GM19023 (cell line): ENCODE measurements around the gene CHCHD6.

ENCODE experiments used
- ATAC-seq: cut with Tn5 transposase; IDR thresholded peaks from one replicate; pipeline ENCODE4 v1.9.1; 2021; ENCODE audit warnings: mild to moderate bottlenecking, moderate library complexity; ENCODE audit not compliant: unreplicated experiment

Gene CHCHD6

DNA sequence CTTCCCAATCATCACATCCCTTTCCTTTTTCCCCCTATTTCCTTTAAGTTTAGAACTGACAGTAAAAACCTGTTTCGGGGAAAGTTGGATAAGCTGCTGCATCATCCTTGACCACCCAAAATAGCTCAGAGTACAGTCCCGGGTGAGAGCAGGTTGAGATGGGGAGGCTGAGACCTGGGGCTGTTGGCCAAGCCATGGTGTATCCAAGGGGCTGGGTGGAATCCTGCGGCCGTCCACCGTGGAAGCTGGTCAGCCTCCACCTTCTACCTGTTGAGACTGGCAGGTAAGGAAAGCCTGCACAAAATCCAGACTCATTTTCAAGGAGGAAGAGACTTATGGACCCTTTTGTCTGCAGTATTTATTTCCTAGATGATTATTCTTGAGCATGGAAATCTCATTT lies 150.6 kb downstream of the CHCHD6 start:
- no peak for ATAC-seq

DNA sequence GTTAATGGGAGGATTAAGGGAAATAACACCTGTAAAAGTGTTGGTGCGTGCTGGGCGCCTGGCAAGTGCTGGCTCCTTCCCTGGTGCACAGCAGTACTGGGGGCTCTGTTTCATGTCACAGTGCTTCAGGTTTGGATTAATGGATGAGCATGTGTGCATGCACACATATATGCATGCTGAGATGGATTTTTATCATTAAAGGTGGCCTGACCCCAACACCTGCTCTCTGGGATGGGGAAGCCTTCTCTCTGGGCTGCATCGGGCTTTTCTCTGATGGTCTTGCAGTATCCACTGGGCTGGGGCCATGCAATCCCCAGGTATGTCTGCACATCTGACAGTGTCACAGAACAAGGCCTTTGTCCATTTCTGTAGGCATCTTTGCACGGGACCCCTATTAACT lies 151.3 kb downstream of the CHCHD6 start:
- no peak for ATAC-seq

DNA sequence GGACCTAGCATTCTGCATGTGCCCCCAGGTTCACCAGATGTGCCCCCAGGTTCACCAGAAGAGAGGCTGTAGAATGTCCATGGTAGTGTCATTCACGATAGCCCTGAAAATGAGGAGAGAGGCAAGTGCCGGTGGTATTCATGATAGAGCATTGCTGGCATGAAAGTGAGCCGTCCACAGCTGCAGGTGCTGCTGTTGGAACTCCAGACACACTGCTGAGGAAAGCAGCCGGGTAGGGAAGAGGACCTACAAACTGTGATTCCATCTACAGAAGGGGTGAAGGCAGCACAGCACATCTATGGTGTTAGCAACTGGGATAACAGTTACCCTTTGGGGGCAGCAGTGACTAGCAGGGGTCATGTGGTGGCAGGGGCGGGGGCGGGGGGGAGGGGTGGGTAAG lies 153.9 kb downstream of the CHCHD6 start:
- ATAC-seq: no peak

DNA sequence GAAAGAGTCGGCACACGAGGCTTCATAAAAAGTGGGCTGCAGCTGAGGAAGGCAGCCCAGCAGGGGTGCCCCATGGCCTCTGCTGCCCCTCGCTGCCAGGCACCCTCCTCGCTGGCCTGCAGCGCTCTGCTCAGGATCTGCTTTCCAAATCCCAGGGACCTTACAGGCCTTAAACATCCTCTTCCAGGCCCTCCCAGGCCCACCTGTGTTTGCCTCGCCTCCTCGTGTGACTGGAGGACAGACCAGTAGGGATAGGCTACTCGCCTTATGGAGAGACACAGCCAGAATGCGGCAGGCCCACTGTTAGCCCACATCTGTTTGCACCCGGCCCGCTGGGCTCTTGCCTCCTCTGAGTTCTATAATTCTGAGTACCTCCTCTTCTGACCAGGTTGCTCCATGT lies 154.4 kb downstream of the CHCHD6 start:
- ATAC-seq: no peak

DNA sequence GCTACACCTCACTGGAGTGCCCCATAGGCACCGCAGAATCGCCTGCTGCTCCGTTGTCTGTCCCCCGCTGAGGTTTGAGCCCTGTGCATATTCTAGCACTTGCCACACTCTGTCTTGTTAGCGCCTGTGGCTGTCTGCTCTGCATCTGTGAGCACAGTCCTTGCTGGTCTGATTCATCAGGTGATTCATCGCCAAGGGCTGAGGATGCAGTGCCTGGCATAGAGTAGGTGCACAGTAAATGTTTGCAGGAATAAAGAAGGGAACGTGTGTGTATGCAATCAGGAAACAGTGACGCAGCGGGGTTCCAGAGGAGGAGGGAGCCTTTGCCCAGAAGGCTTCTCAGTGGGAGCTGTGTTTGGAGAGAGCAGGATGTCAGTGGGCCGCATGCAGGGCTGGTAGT lies 154.8 kb downstream of the CHCHD6 start:
- no peak for ATAC-seq

DNA sequence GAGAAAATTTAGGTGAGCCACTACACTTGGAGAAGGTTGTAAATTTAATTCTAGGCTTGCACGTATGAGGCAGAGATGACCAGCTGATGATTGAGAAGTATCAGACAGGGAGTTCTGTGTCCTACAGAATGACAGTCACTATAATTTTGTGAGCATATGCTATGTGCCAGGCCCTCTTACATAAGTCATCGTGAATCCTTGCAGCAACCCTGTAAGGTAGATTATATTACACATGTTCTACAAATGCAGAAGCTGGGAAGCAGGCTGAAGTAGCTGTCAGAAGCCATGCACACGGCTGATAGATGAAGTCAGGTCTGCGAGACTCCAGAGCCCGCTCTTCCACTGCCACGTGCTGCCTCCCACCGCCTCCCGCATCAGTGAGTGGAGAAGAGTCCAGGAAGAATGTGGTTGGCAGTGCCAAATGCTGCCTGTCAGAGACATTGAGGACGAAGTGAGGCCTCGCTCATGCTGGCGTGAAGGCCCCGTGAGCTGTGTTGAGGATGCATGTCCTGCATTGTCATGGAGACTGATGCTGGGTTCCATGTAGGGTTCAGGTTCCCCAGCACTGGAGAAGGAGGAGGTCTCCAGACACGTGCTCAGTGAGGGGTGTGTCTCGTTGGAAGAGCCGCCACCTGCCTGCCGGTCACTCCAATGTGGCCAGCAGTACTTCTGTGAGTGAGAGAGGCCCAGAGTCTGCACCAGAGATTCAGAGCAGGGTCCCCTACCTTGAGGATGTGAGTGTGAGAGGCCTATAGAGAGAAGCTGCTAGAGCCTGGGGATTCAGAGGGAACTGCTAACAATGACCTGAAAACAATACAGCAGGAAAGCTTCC lies 155.6 kb downstream of the CHCHD6 start:
- ATAC-seq: no peak

DNA sequence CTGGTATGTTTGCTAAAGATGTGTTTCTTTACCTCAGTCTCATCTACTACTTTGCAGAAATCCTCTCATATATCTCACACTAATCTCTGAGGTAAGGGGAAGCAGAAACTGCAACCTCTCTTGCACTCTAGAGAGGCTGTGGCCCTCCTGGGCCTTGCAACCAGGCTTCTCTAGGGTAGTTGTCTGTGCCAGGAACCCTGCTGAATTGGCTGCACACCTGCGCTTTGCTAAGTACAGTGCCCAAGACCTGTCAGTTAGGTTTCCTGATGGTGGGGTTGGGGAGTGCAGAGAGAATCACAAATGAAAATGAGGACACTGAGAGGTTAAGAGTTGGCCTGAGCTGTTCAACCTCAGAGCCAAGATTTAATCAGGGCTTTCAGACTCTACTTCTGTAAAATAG lies 161.7 kb downstream of the CHCHD6 start:
- ATAC-seq: no peak

DNA sequence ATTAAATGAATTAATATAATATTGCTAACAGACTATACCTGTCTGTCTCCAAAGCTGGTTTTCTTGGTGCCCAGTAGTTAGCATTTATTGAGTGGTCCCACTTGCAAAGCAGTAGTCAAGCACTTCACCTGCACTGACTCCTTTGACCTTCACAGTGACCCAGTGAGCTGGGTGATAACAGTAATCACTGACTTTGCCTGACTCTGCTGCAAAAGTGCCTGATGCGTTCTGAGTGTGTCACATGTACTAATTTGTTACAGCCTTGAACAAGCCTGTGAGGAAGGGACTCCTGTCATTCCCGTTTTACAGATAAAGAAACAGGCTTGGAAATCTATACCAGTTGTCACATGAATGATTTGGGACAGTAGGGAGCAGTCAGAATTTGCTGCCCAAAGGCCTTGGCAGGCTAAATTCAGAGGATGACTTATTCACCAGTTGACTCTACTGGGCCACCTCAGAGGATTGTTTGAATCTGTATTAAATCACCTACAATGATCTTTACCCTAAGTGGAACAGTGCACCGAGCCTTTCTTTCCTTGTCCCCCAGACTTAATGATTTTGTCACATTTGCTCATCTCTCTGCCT lies 162.2 kb downstream of the CHCHD6 start:
- no peak for ATAC-seq

DNA sequence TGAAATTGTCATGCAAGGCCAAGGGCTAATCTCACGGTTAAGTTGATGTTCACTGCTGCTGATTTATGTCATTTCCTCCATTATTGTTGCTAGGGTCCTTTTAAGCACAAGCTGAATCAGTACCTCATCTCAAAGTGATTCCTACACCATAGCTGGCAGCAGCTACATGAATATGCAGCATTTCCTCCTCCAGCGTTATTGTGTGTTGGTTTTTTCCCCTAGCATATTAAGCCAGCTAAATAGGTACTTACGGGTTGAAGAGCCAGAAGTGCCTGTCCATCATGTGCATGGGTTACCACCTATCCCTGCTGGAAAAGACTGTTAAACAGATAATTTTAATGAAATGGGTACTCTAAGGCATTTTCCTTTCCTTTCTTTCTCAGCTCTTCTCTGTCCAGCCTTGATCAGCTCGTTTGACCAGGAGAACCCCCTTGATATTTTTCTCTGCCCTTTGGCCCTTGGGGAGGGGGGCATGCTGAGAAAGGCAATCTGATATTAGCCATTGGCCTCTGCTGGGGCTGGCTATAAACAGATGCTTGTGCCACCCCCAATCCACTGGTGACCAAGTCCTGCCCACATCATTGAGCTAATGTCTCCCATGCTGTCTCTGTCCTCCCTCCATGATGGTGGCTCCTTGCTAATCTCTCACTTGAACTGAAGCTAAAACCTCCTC lies 163.3 kb downstream of the CHCHD6 start:
- ATAC-seq: no peak

DNA sequence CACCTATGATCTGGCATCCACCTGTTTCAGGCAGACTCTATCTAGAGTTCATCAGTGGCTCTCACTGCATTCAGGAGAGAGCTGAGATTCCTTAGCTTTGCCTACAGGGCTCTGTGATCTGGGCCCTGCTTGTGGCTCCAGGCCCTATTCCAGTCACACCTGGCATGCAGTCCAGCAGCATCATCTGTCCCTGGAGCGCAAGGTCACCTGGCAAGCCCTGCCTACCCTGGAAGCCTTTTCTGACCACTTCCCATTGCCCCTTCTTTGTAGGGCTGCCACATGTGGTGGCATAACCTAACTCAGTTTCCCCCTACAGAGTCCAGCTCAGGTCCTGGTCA lies 163.8 kb downstream of the CHCHD6 start:
- no peak for ATAC-seq

DNA sequence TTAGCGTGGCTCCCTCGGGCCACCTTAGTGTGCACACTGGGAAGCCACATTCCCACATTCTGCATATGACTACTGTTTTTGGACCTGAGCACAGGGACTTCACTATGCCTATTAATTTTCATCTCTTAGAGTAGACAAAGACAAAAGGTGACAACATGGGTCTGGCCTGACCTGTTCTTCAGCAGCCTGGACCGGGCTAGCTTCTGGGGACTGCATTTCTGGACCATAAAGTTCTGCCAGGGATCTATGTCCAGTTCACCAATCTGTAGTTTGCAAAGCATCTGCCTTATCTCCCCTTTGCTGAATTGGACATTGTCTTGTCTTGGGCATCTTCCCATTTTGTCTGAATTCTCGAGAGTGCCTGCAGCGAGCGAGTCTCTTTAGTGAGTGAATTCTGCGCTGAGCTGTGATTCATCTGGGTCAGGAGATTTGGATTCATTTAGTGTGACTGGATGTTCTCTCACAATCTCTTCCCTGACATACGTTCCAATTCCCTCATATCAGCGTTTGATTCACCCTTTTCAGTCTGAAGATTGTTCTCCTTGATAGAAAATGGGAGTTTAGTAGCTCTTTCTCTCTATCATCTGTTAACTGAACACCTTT lies 166.7 kb downstream of the CHCHD6 start:
- no peak for ATAC-seq

DNA sequence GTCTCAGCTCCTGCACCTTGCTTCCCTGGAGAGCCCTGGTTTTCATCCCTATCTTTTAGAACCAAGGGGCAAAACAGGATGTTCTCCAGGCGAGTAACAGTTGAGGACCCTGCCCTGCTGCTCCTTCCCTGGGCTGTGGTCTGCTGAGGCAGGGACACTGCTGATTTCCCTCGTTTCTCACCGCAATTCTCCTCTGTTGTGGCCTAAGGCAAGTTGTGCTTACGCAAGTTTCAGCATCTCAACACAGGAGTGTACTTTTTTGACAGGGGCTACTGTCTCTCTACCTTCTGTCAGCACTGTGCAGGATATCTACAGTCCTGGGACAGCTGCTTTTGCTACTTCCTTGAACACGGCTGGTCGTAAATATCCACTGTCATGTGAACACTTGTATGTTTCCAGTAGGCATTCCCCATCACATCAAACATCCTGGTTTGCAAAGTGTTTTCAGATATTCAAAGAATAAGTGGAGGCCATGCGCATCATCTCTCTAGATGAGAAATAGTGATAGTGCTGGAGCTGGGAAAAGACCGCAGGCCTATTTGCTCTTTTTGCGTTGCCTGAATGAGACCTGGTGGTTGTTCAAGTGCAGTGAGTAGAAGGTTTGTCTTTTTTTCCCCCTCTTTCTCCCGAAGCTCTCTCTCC lies 168.8 kb downstream of the CHCHD6 start:
- ATAC-seq: no peak

DNA sequence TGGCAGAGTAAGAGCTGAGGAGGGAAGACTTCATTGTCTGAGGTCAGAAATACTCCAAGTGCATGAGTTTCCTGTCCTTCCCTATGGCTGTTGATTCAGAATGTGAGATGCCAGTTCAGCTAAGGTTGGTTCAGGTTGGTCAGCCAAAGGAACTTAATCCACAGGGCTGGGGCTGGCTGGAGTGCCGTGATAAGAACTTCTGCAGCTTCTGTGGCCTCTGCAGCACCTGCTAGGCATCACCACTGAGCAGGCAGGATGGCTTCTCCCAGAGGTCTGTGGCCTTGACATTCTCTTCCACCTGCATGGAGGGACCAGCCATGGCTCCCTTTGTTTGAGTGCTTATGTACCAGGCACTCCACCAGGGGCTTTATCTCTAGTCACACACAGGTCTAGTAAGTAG lies 169.4 kb downstream of the CHCHD6 start:
- ATAC-seq: no peak

DNA sequence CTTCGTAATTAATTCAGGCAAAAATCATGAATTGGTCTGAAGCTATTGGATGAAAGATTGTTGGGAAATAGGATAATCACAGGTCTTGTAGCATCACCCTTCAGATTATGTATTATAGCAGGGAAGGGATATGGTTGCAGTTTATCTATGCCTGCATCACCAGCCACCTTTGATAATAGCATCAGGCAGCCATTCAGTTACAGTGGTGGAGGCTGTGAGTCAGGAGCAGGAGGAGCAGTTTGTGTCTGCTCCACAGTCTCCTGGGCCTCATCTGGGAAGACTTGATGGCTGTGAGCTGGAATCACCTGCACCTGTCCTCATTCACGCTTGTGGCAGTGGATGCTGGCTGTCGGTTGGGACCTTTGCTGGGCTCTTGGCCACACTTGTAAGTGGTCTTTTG lies 174.6 kb downstream of the CHCHD6 start:
- ATAC-seq: no peak

DNA sequence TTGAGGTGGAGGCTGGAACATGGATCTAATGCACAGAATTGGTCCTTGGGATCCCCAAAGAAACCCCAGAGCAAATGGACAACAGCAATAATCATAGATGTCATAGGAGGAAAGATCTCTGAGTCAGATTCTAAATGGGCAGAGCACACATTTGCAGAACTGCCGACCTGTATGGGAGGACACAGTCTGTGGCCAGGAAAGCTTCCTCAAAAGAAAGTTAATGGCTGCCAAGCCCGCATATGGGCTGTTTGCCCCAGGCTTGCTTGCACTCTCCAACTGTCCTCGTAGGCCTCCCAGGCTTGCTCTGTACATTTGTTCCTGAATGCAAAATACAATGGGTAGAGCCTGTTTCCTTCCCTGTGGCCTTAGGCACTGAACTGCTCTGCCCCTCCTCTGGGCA lies 176.9 kb downstream of the CHCHD6 start:
- ATAC-seq: no peak

DNA sequence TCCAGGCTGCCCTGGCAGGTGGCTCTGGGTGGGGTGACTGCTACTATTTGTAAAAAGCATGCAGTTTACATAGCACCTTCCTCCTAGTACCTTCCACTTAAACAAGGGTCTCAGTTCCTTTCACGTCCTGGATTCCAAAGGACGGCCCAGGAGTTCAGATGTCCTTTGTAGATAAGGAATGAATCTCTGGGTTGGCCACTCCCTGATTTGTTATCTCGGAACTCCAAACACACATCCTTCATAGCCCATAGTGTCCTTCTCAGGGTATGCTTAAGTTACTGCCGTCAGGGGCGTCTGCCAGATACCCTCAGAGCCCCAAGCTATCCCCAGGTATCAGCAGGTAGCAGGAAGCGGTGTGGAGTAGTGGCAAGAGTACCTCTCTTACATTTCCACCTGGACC lies 177.8 kb downstream of the CHCHD6 start:
- no peak for ATAC-seq

DNA sequence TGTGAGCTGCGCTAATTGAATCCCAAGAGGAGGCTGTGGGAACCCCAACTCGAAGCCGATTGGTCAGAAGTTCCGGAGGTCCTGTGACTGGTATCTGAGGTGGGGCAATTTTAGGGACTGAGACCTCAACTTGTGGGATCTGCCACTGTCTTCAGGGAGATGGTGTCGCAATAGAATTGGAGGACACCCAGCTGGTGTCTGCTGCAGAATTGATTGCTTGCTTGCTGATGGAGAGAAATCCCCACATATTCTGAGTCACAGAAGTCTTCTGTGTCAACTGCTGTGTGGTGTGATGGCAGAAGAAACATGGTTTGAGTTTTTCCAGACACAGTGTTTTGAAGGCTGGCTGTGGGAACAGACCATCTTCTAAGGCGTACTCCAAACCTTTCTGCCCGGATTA lies 179.2 kb downstream of the CHCHD6 start:
- no peak for ATAC-seq

DNA sequence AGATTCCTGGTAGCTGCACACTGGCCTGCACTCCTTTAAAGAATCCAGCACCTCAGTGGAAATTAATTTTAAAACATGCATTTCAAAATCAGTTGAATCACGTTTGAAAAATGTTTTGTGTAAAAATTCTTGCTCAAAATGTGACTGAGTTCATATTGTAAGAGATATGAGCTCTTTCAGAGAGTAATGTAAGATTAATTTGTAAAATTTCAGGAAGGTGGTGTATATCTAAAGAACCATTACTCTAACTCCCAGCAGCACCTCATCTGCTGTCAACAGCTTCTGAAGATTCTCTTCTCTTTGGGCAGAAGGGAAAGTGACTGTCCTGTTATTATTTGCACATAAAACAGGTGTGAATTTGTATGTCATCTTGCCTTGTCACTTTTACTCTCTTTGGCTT lies 181.4 kb downstream of the CHCHD6 start:
- ATAC-seq: no peak

DNA sequence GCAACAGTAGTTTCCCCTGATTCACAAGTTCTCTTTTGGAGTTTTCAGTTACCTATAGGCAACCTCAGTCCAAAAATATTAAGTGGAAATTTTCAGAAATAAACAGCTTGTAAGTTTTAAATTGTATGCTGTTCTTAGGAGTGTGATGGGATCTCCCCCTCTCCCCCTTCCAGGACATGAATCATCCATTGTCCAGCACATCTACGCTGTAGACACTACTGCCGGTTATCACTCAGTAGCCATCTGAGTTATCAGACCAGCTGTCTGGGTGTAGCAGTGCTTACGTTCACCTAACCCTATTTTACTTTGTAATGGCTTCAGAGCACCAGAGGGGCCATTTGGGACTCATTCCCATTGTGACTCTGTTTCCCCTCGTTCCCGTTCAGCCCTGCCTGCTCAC lies 182.2 kb downstream of the CHCHD6 start:
- no peak for ATAC-seq

DNA sequence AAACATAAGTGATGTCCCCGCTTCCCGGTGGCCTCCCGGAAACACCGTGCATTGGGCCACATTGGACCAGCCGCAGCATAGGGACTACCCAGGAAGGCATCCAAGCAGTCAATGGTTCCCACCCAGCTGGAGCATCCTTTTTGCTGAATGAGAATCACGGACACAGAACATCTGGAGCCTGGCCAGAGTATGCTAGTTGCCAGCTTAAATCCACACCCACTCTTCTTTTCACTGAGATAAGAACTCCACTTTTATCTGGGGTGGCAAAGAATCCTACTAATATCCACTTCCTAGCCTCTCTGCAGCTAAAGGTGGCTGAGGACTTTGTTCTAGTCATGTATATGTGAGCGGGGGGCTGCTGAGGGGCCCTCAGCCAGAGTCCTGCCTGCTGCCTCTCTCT lies 183.6 kb downstream of the CHCHD6 start:
- no peak for ATAC-seq

DNA sequence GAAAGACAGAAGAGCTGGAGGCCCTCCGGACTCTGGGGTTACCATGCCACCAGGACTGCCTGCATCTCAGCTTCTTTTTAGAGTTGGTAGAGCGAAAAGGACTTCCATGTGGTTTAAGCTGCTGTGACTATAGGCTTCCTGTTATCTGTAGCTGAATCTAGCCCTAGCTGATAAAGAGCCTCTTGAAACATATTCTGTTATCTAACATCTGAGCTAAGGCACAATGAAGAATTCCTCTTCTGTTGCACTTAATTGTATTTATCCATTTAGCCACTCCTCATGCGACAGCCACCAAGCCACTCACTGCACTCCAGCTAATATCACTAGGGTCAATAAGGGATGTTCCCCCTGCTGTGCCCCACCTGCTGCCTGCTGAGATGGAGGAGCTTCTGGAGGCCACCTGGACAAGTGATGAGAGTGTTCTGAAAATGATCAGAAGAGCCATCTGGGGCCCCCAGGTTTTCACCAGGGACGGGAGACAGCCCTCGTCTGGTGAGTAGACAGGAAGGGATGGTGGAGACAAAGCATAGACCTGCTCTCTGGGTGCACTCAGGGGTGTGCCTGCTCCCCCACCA lies 184.2 kb downstream of the CHCHD6 start:
- ATAC-seq: no peak
